Activated CD4-positive, CD25-positive, alpha-beta regulatory T cell treated with anti-CD3 and anti-CD28 coated beads, Interleukin-2, amount 50 U/mL, for 24 hours (primary cell): ENCODE measurements around the gene ITPRIPL1.
"Not testable (repeated sequence)": the region's sequence is repeated elsewhere in the genome, so short reads cannot be mapped to it uniquely, and the experiment has no call there.

ENCODE experiments used
- ATAC-seq, 2 donors: fragments of 150-1000 bp; cut with Tn5 transposase; one replicate each; pipeline ENCODE4 v1.10.0; 2021; ENCODE audit warnings: mild to moderate bottlenecking in 1 of 2, moderate library complexity in 1 of 2

ITPRIPL1 gene

GRCh38 chr2:96325041-96325883, at the start of gene ITPRIPL1:
ITPRIPL1 (plus strand) TSS chr2:96325317; CDS start chr2:96325840, 523 bp downstream.
- ATAC-seq = peak; percentile 21 to 29

DNA sequence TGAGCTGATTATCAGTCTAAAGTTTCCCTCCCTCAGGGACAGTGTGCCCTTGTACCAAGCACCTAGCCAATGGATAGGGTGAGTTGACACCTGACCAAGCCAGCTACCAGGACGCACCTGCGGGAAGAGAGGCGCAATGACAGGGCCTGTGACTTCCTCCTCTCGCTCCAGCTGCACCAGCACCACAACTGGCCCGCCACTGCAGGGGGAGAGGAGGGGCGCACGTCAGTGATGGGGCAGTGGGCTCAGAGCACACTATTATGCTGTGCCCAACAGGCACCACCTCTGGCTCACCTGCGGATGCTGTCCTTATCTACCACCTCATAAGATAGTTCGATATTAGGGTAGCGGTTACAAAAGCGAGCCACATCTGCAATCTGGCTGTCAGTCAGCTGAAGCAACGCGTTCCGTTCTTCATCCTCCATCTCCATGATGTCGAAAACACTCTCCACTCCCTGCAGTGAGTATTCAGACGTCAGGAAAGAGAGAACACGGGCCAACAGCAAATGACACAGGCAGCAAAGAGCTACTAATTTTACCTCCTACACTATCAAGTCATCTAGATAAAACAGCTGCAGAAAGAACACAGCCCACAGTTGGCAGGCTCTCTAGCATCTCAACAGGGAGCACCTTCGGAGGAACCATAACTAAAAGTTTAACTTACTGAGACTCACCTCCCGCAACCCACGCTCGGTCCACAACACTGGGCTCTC, 48.2 kb upstream of the ITPRIPL1 start:
- no peak for ATAC-seq

GRCh38 chr2:96287273-96287856, 37.8 kb upstream of the ITPRIPL1 start:
- no peak for ATAC-seq

GRCh38 chr2:96291751-96292150, 33.4 kb upstream of the ITPRIPL1 start:
- no peak for ATAC-seq

DNA sequence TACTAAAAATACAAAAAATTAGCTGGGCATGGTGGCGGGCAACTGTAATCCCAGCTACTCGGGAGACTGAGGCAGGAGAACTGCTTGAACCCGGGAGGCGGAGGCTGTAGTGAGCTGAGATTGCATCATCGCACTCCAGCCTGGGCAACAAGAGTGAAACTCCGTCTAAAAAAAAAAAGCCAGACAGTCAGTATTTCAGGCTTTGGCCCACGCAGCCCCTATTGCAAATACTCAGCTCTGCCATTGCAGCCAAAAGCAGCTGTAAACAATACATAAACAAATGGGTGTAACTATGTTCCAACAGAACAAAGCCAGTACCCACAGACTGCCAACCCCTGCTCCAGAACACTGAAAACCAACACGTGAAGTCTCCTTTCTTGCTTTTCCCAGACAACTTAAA, 30.8 kb upstream of the ITPRIPL1 start:
- not testable (repeated sequence) for ATAC-seq

DNA sequence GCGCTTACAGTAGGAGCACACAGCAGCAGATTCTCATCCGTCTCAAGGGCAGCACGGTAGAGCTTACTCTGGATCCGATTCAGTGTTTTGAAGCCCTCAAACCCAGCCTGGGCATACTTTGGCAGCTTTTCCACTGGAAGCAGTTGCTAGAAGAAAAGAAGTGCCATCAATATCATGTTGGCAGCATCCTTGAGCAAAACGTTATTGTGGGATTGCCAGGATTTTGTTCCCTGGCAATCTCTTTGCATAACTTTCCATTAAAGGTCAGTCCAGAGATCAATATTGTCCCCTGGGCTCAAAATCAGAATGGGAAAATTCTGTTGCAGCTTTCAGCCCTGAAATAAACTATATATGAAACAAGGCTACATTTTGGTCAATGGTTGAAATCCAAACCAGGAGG, 28.2 kb upstream of the ITPRIPL1 start:
- ATAC-seq = no peak

DNA sequence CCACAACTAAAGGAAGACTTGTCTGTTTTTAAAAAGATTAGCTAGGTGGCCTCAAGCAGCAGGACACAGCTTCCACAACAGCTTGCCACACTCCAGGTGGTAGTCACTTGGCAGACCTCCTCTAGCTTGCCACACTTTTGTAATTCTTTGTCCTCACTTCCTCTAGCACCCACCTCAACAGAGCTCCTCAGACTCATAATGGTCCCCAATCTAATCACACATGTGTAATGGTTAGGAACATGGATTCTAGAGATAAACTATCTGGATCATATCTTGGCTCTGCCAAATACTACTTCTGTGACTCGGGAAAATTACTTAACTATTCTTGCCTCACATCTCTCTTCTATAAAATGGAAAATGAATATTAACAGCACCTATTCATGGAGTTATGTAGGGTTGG, 23.3 kb upstream of the ITPRIPL1 start:
- ATAC-seq = no peak

DNA sequence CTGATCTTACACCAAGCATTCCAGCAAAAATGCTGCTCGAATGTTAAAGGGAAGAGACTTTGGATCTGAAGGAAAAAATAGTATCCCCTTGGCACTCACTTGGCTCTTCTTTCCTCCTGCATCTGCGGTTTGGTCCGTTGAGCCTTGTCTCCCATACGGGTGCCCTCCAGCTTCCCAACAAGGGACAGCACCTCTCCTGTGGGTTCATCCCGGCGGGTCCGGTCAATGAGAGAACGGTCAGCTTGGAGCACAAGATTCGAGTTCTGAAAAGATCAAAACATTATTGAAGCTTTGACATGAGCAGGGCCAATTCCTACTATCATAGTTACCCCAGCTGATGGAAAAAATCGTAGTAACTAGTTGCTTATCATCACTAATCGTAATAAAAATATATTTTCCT, 20.5 kb upstream of the ITPRIPL1 start:
- ATAC-seq = no peak

GRCh38 chr2:96305091-96305978, 19.8 kb upstream of the ITPRIPL1 start, which contains the start of gene SNRNP200:
SNRNP200 (minus strand) TSS chr2:96305546; CDS start chr2:96305437, 109 bp downstream.
- ATAC-seq = peak; percentile 95 to 97

- no peak for ATAC-seq
Observed at GRCh38 chr2:96305979-96306308, 19.2 kb upstream of the ITPRIPL1 start.

- no peak for ATAC-seq
Observed at GRCh38 chr2:96306370-96306769, 18.7 kb upstream of the ITPRIPL1 start.

GRCh38 chr2:96308248-96308647, 16.9 kb upstream of the ITPRIPL1 start:
- ATAC-seq = no peak

GRCh38 chr2:96315005-96315399, 10.1 kb upstream of the ITPRIPL1 start:
- ATAC-seq = no peak

- peak; percentile 41 to 43 for ATAC-seq
Observed at GRCh38 chr2:96315400-96316071, 9.6 kb upstream of the ITPRIPL1 start.

- ATAC-seq = no peak
Observed at GRCh38 chr2:96316999-96317398, 8.1 kb upstream of the ITPRIPL1 start.

- ATAC-seq = no peak
Observed at GRCh38 chr2:96317584-96317997, 7.5 kb upstream of the ITPRIPL1 start.

DNA sequence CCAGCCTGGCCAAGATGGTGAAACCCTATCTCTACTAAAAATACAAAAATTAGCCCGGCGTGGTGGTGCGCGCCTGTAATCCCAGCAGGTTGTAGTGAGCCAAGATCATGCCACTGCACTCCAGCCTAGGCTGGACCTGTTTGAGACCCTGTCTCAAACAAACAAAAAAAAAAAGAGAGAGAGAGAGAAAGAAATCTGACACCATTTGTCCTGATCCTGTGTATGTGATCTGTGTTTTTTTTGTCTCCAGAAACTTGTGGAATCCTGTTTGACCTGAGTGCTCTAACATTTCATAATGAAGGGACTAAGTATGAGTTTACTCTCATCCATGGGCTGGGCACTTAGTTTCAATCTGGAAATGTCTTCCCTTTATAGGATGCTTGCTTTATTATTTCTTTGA, 6.4 kb upstream of the ITPRIPL1 start:
- ATAC-seq = no peak

DNA sequence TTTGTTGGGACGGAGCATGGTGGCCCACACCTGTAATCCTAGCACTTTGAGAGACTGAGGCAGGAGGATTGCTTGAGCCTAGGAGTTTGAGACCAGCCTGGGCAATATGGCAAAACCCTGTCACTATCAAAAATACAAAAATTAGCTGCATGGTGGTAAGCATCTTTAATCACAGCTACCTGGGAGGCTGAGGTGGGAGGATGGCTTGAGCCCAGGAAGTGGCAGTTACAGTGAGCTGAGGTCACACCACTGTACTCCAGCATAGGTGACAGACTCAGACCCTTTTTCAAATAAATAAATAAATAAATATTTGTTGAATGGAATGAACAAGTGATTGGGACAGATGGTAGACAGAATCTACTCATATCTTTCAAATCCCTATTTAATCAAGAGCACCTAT, 5.7 kb upstream of the ITPRIPL1 start:
- ATAC-seq = no peak

DNA sequence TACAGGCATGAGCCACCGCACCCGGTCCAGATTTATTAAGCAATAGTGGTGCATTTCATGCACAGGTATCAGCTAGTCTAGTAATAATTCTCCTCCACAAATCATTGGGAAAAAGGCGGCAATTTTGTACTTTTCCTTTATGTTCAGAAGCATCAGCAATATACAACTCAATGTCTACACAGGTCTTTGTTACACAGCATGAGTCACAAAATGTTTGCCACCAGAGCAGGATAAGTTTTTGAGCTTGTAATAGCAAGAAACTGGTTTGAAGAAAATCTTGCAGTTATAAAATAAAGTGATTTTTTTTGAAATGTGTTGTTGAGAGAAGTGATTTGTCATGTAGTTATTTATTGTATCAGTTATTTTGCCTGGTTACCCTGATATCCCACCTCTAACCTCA, 4.8 kb upstream of the ITPRIPL1 start:
- ATAC-seq = no peak

- peak; percentile 14 to 30 for ATAC-seq
Observed at GRCh38 chr2:96320728-96321622, 4.1 kb upstream of the ITPRIPL1 start.

GRCh38 chr2:96323849-96324248, 1.3 kb upstream of the ITPRIPL1 start:
- ATAC-seq = no peak
